Tongue (tissue), 2 donors: ENCODE data around the gene ATP8B4. TPM values are rescaled to one million over a fixed set of nuclear protein-coding genes. Genes with fewer than 3 reads are reported as not detected.

ENCODE experiments used
- DNase-seq: peaks from one replicate; pipeline ENCODE4 v3.0.0-alpha.2; 2015
- total RNA-seq: library from RNA; depleted of rRNA; stranded (reverse); fragments of >200 nt; gene quantifications from one replicate; pipeline ENCODE4 v1.2.3, GENCODE V29; 2014

ATP8B4 gene
- total RNA-seq, 1 donor from 2014 or later = 10.5 TPM

- no peak for DNase-seq
These were observed 220.9 kb downstream of the ATP8B4 start for GRCh38 chr15:49898097-49898496.

GRCh38 chr15:49895347-49896223 lies 223.4 kb downstream of the ATP8B4 start:
- DNase-seq = no peak

GRCh38 chr15:49890689-49891088 lies 228.3 kb downstream of the ATP8B4 start:
- no peak for DNase-seq

GRCh38 chr15:49889536-49889935 lies 229.5 kb downstream of the ATP8B4 start:
- no peak for DNase-seq

- no peak for DNase-seq
These were observed 230.3 kb downstream of the ATP8B4 start for GRCh38 chr15:49888734-49889133.

- no peak for DNase-seq
These were observed 230.7 kb downstream of the ATP8B4 start for GRCh38 chr15:49888323-49888693.

GRCh38 chr15:49887659-49888322 lies 231.2 kb downstream of the ATP8B4 start:
- DNase-seq = peak; percentile 70

GRCh38 chr15:49883121-49883520 lies 235.9 kb downstream of the ATP8B4 start:
- DNase-seq = peak; percentile 63

- no peak for DNase-seq
These were observed 237.2 kb downstream of the ATP8B4 start for GRCh38 chr15:49881866-49882265.

GRCh38 chr15:49881433-49881832 lies 237.6 kb downstream of the ATP8B4 start:
- DNase-seq = no peak

GRCh38 chr15:49877873-49878521 lies 241.0 kb downstream of the ATP8B4 start:
- peak; percentile 74 for DNase-seq

- DNase-seq = no peak
These were observed 241.7 kb downstream of the ATP8B4 start for GRCh38 chr15:49877117-49877872.

GRCh38 chr15:49876401-49877038 lies 242.5 kb downstream of the ATP8B4 start:
- no peak for DNase-seq

GRCh38 chr15:49875392-49875791 lies 243.6 kb downstream of the ATP8B4 start:
- DNase-seq = no peak

- no peak for DNase-seq
These were observed 248.6 kb downstream of the ATP8B4 start for GRCh38 chr15:49870472-49870871.

GRCh38 chr15:49868348-49868747 lies 250.7 kb downstream of the ATP8B4 start:
- no peak for DNase-seq

GRCh38 chr15:49865925-49866757 lies 252.9 kb downstream of the ATP8B4 start:
- no peak for DNase-seq

GRCh38 chr15:49864251-49864650 lies 254.8 kb downstream of the ATP8B4 start:
- DNase-seq = no peak

- DNase-seq = no peak
These were observed 255.4 kb downstream of the ATP8B4 start for GRCh38 chr15:49863431-49864224.

- no peak for DNase-seq
These were observed 258.9 kb downstream of the ATP8B4 start for GRCh38 chr15:49860101-49860500.
